GM18868 (cell line): ENCODE measurements around the gene CAMK2B.

Source experiments
- ATAC-seq: cut with Tn5 transposase; IDR thresholded peaks from one replicate; pipeline ENCODE4 v1.9.1; 2021; ENCODE audit warnings: mild to moderate bottlenecking, moderate library complexity; ENCODE audit not compliant: unreplicated experiment

Gene CAMK2B

GRCh38 chr7:44310221-44310848 lies 15.1 kb downstream of the CAMK2B start:
- no peak for ATAC-seq

GRCh38 chr7:44309271-44310091 lies 15.9 kb downstream of the CAMK2B start:
- ATAC-seq, result peak; percentile 52

DNA sequence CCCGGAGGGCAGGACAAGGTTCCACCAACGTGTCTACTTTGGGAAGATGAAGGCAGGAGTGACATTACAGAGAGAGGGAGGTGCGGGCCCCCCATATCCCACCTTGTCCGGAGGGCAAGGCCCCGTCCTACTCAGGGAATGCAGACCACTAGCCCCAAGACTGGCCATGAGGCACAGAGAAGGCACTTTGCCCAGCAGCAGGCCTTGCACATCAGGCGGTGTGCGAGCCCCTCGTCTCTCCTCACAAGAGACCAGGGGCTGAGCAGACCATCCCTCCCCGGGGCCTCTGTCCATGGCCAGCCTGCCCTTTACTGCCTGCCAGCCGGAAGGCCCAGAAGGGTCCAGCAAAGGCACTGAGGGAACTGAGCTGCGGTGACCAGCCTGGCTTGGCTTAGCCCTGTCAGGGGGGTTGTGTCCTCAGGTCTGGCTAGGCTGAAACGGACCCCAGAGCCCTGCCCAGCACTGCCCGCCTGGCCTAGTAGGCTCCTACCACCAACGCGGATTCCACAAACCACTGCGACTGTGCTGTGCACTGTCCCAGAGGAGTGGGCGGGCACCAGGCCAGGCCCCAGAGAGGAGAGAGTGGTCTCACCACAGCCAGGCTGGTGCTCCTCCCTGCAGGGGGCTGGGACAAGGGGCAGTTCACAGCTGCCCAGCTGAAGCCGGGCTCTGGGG lies 16.7 kb downstream of the CAMK2B start:
- ATAC-seq, result no peak

DNA sequence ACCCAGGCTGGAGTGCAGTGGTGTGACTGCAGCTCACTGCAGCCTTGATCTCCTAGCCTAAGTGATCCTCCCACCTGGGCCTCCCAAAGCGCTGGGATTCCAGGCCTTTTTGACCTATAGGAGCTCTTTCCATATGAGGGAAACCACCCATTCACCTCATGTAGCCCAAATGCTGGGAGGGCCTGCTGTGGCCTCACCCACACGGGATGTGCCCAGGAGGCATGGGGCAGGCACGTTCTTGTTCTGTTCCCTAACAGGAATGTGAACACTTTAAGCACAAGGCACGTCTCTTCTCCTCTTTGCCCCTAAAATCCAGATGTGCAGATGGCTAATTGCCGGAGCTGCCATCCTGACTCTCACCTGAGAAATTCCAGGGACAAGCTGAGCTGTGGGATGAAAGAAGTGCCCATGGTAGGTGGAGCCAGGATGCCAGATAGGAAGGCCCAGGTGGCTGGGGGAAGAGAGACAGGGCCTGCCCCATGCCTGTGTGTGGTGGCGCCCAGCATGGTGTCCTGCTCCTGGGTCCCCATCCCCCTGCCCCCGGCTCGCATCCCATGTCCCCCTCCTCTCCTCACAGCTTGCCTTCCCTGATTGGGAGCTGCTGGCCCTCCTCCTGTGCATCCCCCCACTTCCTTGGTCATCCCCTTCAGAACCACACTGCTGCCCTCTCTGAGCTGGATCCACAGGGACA lies 17.3 kb downstream of the CAMK2B start:
- no peak for ATAC-seq

DNA sequence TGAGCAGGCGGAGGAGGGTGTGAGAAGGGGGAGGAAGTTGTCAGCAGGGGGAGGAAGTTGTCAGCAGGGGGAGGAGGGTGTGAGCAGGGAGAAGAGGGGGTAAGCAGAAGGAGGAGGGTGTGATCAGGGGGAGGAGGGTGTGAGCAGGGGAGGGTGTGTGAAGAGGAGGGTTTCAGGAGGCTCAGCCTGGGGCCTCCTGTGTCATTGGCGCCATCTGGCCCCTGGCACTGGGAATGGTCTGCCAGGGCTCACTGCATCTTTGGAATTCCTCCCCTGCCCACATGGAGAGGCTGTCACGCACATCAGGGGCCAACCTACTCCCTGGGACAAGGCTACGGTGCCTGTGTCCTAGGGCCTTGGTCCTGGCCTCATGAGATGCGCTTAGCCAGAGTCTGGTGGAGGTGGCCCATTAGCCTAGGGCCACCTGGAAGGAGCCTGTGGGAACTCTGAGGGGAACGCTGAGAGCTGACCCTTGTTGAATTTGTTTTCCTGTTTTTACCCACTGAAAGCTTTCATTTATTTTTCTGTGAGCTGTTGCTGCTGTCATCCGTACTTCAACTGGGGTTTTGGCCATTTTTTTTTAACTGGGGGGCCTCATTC lies 18.0 kb downstream of the CAMK2B start:
- ATAC-seq, result no peak

- no peak for ATAC-seq
These were observed 18.8 kb downstream of the CAMK2B start for GRCh38 chr7:44306606-44307005.

- ATAC-seq, result no peak
These were observed 19.6 kb downstream of the CAMK2B start for GRCh38 chr7:44305564-44306507.

DNA sequence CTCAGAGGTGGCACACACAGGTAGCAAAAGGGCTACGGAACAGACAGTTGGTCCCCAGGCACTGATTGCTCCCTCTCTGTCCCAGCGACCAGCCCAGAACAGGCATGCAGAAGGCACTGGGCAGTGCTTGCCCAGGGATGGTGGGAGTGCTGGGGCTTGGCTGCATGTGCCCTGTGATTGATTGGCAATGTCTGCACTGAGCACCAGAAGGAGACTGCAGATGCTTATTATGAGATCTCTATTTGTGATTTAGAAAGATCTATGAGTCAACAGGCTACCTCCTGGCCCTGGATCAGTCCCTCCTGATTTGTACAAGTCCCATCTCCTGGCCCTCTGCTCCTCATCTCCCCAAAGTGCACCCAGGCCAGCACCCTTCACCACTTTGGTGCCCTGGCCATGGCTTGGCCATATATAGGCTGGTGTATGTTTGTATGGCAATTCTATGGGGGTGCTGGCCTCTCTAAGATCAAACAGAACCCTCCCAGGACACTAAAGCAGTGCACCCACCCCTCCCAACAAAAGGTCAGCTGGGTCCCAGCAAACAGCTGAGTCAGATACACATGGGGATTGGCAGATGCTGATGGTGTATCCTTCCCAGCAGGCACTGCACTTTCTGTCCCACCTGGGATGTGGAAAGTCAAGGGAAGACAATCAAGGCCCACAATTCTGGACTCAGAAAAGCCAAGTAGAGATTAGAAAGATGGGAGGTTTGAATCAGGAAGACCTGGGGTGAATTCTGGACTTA lies 30.9 kb downstream of the CAMK2B start:
- no peak for ATAC-seq

GRCh38 chr7:44293561-44294324 lies 31.7 kb downstream of the CAMK2B start:
- ATAC-seq, result no peak

- ATAC-seq, result no peak
These were observed 32.4 kb downstream of the CAMK2B start for GRCh38 chr7:44292876-44293560.

GRCh38 chr7:44292420-44292817 lies 33.0 kb downstream of the CAMK2B start:
- ATAC-seq, result no peak

DNA sequence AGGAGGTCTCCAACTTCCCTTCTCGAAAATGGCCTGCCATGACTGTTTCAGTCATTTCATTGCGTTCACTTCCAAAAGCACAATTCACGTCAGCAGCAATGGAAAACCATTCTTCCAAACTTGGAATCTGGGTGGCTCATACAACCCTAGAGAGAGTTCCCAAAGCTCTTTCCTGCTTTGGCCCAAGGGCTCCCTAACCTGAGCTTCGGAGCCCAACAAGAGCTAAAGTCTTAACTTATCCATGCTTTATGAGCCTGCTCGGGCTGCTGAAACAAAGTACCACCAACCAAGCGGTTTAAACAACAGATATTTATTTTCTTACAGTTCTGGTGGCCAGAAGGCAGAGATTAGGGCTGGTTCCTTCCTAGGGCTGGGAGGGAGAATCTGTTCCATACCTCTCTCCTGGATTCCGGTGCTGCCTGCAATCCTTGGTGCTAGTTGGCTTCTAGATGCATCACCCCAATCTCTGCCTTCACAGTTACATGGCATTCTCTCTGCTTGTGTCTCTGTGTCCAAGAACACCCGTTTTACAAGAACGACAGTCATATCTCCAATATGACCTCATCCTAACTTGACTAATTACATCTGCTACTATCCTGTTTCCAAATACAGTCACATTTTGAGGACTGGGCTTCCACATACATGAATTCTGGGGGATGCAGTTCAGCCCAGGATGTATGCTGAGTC lies 33.5 kb downstream of the CAMK2B start:
- ATAC-seq, result no peak

DNA sequence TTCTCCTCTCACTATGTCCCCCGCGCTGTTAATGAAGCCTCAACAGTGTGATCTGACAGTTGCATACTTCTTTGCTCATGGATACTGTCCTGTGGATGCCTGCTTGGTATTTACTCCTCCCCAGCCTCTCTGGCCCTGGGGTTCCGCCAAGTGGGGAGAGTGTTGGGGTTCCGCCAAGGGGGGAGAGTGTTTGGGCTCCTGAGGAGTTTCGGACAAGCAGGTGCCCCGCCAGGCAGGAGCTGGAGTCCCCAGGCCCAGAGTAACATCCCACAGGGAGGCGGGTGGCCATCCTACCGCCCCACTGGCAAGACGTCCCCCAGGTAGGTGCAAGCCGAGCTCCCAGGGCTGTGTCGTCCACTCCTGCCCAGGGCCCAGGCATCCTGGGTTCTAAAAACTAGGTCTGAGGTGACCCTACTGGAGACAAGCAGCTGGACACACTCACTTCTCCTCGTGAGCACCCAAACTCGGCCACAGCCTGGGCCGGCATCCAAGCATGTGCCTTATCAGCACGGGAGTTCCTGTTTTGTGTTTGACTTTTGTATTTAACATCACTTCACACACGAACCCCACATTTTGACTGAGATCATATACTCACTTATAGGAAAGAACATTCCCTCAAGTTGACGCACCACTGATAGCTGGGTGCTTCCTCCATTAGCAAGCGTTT lies 34.2 kb downstream of the CAMK2B start:
- ATAC-seq, result no peak

DNA sequence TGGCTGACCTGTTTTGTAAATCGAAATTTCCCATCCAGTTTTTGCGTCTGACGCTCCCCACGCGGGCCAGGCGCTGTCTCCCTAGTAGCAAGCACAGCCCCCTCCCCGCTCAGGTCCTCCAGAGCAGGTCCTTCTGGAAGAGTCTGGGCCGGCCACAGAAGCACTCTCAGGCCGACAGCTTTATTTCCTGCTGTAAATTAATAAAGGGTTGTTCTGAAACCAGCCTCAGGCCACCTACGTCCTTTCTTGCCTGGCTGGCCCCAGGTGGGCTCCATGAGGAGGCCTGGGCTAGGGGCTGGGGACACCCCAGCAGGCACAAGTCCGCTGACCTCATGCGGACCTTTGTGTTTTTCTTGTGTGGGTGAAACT lies 35.2 kb downstream of the CAMK2B start:
- ATAC-seq, result no peak

DNA sequence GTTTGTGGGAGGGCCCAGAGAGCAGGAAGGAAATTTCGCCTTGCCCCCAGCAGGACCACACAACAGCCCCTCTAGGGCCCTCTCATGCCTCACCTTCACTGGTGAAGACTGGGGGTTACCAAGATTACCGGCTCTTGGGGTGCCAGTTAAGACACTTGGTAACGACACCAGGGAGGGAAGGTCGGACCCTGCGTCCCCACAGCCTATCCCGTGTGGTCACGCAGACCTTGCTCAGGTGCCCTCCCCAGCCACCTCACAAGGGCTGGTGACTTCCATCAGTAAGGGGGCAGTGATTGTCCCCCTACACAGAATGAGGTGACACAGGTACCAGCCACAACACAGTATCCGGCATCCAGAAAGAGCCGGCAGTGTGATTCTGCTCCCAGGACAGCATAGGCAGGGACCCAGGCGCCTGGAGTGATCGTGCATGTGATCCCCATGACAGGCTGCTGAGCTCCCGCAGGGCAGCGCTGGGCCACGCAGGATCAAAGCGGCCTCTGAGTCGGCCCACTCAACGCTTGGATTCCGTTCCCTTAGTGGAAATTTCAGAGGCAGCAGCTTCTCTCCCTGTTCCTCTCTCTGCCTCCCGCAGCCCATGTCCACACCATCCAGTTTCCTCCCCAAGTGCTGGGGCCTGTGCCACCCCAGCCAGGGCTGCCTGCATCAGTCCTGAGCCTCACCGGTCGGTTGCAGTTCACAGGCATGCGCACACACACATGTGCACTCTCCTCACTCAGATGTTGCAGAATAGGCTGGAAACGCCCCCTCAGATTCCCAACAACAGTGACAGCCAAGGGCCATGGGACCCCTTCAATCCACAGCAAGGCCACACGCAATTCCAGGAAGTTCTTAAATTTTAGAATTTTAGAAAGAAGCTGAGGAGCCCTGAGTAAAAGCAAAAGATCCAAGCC lies 35.8 kb downstream of the CAMK2B start:
- ATAC-seq, result no peak
